GM18867 (cell line): ENCODE data around the gene TGM6.

ENCODE experiments used
- ATAC-seq: cut with Tn5 transposase; IDR thresholded peaks from one replicate; pipeline ENCODE4 v1.9.1; 2021; ENCODE audit warnings: mild to moderate bottlenecking, moderate library complexity; ENCODE audit not compliant: unreplicated experiment

The TGM6 gene

DNA sequence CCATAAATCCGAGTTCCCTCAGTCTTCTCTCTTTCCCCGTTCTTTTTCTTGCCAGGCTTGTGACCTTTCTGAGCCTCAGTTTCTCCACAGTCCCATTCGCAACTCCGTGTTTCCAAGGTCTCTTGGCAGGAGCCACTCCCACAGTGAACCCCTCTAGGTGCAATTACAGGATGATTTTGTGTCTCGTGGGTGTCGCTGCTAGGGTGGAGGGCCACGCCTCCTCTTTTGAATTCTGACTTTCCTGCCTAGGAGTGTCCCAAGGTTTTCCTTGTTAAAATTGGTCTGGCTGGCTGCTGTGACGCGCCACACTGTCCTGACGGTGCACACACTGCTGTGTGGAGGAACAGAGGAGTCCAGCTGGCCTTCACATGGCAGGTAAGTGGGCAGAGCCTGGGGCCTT is at the start of gene TGM6:
TSS of gene TGM6 (plus strand) at position 301 of the 400 bp plus-strand sequence. CDS start at position 369, 68 bp downstream.
- no peak for ATAC-seq

DNA sequence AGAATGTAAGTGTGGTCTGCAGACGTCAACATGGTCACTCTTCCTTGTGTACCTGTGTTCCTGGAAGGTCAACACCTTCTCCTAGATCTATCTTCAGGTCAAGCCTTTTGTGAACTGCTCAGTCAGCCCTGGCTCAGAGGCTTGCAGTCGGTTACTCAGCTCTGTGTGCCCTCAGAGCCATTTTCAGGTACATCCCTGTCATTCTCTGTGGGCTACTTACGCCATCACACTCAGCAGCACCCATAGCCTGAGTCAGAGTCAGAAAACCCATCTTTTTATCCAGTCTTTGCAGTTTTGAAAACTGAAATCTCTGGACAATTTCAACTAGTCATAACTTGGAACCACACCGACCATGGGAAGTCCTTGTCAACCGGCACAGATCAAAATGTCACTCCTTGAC is 49.6 kb upstream of the TGM6 start:
- no peak for ATAC-seq

DNA sequence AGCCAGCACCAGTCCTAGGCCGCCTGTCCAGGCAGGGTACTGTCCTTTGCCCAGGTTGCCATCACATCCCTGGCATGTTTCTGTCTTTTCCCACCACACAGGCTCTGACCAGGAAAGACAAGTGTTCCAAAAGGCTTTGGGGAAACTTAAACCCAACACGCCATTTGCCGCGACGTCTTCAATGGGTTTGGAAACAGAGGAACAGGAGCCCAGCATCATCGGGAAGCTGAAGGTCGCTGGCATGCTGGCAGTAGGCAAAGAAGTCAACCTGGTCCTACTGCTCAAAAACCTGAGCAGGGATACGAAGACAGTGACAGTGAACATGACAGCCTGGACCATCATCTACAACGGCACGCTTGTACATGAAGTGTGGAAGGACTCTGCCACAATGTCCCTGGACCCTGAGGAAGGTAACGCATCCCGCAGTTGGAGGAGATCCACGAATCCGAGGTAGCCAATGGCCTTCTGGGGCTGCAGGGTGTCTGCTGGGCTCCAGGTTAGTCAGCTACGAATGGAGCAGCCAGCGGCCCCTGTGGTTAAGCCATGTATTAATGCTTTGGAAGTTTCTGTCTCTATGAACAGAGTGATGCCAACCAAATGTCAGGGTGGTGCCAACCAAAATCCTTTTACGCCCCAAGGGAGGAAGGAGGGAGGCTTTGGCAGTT is 48.7 kb upstream of the TGM6 start:
- no peak for ATAC-seq

DNA sequence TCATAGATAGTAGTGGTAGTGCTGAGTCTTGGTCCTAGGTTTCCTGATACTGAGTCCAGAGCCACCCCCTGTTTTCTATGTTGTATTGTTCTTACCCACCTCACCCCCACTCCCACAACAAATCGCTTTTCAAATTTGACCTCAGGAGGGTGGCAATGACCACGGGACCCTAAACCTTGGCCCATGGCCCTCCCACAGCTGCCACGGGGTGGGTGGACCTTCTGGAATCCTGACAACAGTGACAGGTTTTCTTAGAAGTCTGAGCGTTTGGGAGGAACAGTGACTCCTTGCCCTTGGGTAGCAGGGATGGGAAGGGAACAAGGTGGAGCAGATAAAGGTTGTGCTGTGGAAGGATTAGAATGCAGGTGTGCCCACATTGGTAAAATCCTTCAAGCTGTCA is 48.0 kb upstream of the TGM6 start:
- no peak for ATAC-seq

DNA sequence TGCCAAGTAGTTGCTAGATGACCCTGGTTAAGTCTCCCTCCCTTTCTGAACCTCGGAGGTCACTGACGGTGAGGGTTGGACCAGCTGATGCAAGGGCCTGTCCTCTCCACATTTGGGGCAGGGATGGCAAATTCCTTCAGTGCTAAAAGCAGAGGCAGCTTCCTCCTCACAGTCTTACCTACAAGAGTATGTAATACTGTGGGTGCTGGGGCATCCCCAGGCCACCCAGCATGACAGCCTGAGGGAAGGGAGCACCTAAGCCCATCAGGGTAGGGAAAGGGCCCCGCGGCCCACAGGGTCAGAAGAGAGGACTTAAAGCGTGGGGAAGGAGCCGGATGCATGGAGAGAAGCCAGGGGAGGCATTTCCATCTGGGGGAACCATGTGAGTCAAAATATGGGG is 46.9 kb upstream of the TGM6 start:
- no peak for ATAC-seq

DNA sequence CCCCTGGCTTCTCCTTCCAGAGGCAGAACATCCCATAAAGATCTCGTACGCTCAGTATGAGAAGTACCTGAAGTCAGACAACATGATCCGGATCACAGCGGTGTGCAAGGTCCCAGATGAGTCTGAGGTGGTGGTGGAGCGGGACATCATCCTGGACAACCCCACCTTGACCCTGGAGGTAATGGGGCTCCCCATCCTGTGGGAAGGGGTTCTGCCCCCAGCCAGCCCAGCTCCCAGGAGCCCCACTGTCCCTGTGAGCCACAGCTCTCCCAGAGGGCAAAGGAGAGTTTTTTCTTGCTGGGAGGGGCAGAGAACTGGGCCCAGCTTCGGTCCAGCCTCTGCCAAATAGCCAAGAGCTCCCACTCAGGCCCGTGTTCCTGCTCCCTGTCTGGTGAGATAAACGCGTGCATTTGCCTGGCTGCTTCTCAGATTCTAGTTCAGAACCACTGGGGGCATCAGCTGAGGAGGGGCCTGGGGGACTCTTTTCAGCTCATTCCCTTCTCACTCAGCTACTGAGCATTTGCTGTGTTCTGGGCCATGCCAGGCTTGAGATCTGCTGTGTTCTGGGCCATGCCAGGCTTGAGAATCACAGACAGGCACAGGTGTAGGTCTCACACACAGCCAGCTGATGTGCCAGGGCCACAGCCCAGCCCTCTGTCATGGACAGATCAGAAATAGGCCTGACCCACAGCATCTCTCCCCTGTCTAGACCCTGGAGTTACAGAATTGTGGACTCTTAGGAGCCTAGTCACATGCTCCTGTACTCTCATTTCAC is 45.4 kb upstream of the TGM6 start:
- no peak for ATAC-seq

DNA sequence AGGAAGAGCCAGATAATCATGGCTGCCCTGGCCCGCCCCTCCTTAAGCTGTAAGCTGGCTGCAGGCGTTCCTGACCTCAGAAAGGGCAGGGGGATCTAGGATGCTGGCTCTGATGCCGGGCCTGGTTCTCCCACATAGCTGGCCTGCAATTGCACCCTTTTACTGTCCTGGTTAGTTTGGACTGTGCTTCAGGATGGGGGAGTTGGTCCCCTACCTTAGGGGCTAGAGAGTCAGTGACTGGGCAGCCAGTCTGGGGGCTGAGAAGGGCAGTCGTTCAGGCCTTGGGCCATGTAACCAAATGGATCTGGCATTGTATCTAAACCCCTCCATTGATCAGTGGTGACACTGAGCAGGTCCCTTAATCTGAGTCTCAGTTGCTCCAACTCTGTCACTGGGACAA is 44.2 kb upstream of the TGM6 start:
- ATAC-seq: no peak

DNA sequence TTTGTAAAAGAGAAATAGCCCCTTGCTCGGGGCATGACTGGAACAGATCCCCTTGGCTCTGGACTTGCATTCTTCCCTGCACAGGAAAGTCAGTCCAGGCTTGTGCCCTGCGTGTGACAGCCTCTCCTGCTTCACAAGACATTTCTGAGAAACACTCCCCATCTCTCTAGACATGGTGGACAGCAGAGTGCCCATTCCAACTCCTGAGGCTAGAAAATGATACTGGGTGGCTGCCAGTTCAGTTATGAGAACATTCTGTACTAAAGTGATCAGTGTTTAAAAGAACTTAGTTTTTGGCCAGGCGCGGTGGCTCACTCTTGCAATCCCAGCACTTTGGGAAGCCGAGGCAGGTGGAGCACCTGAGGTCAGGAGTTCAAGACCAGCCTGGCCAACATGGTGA is 43.6 kb upstream of the TGM6 start:
- no peak for ATAC-seq

DNA sequence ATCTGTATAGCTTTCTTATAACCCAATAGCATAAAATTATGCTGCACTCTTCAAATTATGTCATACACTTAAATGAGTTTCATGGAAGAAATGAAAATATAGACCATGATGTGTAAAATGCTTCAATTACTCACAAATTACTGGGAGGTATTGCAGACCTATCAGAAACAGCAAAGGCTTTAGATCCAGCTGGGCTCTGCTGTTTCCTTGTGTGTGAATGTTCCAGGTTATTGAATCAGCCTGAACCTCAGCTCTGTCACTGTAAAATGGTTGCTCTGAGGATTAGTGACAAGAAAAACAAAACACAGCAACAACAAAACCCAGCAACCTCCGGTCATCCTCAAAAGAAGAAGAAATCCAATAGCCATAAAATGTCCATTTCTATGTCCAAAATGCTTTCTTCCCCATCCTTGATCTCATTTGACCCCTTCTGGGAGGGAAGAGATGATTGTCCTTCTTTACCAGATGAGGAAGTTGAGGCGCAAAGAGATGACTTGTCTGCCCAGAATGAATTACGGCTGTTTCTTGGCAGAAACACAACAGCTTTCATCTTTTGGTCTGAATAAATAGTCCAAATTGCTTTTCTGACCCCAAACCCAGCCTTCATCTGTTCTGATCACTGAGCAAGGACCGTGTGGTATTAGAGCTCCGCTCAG is 42.2 kb upstream of the TGM6 start:
- ATAC-seq: no peak

DNA sequence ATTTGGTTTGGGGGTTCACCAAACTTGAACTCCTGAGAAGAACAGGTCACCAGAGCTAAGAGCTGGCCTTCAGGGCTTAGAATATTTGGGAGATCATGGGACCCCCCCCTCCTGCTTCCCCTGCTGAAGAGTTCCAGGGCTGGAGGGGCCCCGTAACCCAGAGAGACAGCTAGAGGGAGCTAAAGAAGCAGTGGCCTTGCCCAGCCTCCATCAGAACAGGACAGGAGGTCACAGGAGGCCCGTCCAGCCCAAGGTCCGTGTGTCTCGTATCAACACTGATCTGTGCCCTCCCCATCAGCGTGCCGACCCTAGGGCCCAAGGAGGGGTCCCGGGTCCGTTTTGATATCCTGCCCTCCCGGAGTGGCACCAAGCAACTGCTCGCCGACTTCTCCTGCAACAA is 40.6 kb upstream of the TGM6 start:
- no peak for ATAC-seq

DNA sequence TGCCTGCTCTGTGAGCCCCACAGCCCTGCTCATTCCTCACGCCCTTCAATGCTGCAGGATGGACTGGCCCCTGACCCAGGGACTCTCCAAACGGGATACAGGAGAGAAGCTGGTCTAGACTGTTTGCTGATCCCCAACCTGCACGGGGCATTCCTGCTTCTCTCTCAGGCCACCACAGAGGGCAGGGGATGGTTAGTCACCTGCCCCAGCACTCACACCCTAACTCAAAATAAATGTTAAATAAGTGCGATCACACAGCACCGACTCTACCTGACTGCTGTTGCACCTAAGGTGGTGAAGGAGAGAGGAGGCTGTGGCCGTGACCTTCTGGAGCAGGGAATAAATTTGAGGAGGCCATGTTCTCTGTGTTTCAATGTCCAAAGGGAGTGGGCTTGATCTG is 39.9 kb upstream of the TGM6 start:
- no peak for ATAC-seq

DNA sequence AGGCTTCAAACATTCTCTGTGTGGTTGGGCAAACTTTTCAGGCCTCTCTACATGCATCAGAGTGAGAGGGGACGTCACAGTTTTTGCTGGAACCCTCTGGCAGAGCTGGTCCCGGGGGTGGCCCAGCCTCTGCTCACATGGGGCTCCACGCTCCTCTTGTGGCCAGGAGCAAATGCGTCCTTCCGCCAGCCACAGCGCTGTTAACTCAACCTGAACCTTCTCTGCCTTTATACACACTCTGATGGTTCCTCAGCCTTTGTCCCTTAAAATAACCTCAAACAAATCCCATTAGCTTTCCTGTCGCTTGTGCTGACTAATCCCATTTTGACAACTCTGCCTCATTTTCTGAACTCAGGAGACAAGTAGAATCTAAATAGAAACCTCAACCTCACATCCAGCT is 39.4 kb upstream of the TGM6 start:
- ATAC-seq: no peak

DNA sequence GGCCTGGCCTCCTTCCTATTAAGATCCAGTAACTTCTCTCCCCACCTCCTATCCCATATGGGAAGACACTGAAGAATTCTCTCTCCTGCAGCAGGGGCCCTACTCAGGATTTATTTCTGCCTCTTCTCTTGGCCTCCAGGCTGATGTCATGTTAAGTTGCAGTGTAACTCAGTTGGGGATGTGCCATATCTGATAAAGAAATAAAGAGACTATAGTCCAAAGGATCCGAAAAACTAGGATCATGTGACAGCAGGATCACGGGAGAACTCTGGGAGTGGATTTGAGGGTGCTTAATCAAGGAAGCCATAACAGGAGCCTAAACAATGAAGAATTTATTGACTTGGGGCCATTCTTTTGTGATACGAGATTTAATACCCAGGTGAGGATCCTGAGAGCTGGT is 38.5 kb upstream of the TGM6 start:
- no peak for ATAC-seq

DNA sequence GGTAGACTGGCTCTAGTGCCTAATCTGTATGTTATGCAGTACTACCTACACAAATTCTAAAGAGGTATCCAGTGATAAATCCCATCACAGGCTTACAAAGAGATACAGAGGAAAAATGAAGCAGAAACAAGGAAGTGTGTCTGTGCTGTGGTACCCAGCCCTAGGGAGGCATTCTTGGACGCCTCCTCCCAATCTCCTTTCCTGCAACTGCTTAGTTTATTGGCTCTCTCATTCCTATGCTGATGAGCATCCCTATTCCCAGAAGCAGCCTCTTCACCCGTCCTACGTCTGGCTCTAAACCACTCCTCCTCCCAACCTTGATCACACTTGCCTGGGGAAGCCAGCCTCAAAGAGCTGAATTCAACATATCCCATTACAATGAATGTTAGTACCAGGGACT is 34.5 kb upstream of the TGM6 start:
- no peak for ATAC-seq

DNA sequence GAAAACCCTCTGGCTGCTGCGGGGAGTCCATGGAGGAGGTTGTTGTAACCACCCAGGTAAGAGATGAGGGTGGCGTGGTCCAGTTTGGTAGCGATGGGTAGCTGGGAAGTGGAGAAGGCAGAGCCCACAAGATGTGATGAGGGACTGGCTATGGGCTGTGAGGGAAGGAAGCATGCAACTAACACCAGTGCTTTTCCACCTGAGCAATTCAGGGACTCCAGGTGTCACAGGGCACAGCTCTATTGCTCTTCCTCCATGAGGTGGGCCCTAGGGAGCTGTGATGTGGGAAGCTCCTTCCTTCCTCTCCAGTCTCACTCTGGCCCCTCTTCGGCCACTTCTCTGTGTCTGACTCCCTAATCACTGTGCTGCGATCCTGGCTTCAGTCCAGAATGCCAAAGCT is 32.4 kb upstream of the TGM6 start:
- no peak for ATAC-seq

DNA sequence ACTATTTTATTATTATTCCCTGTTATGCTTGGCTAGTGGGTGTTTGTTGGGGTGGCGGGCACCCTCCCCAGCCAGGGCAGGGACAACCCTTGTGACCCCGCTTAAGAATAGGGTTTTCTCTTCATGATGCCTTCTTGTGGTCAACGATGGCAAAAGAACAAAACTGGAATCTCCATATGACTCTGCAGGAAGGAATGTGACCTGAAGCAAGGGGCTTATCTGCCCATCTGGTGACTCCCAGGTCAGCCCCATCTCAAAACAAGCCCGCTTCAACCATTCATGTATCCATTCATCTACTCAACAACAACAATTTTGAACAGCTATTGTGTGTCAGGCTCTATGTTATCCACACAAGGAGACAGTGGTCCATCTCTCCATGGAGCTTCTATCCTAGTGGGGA is 30.9 kb upstream of the TGM6 start:
- no peak for ATAC-seq

DNA sequence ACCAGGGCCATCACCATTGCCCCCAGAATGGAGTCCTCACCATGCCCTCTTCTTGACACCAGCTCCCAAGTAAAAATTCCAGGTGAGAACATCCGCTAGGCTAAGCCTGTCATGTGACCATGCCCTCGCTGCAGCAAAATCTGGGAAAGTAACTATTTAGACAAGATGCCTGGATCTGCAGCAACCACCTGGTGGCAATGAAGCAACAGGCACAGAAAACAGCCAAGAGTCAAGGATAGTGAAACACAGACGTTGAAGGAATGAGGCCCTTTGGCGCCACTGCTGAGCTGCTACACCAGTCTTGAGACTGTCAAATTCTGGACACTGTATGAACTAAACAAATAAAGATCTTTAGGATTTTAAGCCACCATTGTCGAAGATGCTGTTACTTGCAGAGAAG is 30.1 kb upstream of the TGM6 start:
- no peak for ATAC-seq

DNA sequence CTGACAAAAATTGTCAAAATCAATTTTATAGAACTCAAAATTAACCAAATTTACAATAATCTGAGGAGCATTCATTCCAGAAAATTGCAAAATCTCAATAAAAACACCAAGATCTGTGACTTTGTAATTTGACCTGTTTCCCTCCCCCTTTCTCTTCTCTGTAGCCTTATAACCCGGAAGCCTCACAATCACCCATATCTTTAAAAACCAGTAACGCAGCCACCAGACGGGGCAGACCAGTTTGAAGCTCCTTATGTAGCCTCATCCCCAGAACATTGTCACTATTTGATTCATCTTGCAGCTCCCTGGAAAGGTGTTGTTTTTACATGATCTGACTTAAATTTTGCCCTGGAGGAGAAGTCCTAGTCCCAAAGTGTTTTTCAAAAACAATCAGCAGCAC is 27.5 kb upstream of the TGM6 start:
- ATAC-seq: no peak

DNA sequence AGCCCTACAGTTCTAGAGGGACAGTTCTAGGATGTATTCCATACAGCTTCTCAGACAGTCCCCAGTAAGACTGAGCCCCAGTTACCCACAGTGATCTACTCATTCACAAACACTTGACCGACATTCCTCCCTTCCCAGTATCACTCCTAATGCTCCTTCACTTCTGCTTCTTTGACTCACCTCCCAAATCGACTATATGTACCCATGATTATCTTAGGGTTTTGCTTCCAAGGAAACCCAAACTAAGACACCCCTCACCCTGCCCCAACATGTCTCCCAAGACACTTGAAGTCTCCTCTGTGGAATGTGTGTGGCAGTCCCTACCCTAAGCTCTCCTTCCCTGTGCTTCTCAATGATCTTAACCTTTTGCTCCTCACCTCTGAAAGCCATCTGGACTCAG is 23.6 kb upstream of the TGM6 start:
- ATAC-seq: no peak

DNA sequence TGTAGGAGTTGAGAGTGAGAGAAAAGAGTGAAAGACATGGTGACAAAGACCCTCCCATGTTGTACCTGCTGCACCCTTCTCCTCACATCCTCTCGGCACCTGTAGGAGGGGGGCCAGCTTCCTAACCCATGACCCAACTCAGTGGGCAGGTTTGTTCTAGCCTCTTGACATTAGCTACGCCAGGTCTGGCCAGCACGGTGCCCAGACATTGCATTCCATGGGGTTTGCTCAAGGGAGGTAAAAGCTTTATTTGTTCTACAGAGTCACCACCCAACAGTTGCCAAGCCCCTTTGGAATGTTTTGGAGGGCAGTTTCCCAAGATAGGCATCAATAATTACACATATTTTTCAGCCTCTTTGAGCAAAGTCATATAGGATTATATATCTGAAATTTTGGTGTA is 22.7 kb upstream of the TGM6 start:
- ATAC-seq: no peak

DNA sequence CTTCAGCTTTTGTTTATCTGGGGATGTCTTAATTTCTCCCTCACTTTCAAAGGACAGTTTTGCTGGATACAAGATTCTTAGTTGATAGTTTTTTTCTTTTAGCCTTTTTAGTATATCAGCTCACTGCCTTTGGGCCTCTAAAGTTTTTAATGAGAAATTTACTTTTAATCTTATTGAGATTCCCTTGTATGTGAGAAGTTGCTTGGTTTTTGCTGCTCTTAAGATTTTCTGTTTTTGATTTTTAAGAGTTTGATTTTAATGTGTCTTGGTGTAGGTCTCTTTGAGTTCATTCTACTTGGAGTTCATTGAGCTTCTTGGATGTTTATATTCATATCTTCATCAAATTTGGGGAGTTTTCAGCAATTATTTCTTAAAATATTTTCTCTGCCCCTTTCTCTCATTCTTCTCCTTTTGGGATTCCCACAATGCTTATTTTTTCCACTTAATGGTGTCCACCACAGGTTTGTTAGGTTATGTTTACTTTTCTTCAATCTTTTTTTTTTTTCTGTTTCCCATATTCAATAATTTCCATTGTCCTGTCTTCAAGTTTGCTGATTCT is 19.6 kb upstream of the TGM6 start:
- ATAC-seq: no peak

DNA sequence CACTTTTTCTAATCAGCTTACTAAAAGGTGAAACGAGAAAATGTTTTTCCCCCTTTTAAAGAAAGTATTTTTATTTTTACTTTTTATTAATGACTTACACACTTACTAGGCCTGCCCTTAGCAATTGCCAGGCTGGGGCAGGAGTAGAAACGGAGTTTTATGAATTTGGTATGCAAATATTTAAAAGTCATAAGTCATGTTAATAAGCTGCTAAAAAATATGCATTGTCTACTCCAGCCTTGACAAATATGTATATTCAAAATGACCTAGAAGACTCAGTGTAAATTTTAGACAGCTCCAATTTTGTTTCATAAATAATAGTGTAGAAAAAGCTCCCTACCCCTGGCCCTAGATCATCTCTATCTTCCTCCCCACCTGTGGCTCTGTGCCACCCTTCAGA is 17.5 kb upstream of the TGM6 start:
- no peak for ATAC-seq
